HG02973 (cell line): ENCODE results near the gene EMP1.

Experiments
- ATAC-seq: cut with Tn5 transposase; IDR thresholded peaks from one replicate; pipeline ENCODE4 v1.9.1; 2021; ENCODE audit warnings: moderate library complexity; ENCODE audit not compliant: unreplicated experiment

Gene EMP1

GRCh38 chr12:13195785-13196129 is 769 bp upstream of the EMP1 start:
- no peak for ATAC-seq

- ATAC-seq, result no peak
Observed at GRCh38 chr12:13197032-13197431, 506 bp downstream of the EMP1 start.

- ATAC-seq, result no peak
Observed at GRCh38 chr12:13197526-13198143, 1.1 kb downstream of the EMP1 start.

- no peak for ATAC-seq
Observed at GRCh38 chr12:13198241-13198640, 1.7 kb downstream of the EMP1 start.

GRCh38 chr12:13198876-13199275 is 2.4 kb downstream of the EMP1 start:
- no peak for ATAC-seq

- no peak for ATAC-seq
Observed at GRCh38 chr12:13199592-13199991, 3.1 kb downstream of the EMP1 start.

GRCh38 chr12:13200841-13201240 is 4.3 kb downstream of the EMP1 start:
- ATAC-seq, result no peak

- ATAC-seq, result no peak
Observed at GRCh38 chr12:13203034-13203922, 6.8 kb downstream of the EMP1 start.

- no peak for ATAC-seq
Observed at GRCh38 chr12:13204428-13204827, 7.9 kb downstream of the EMP1 start.

- no peak for ATAC-seq
Observed at GRCh38 chr12:13205809-13206559, 9.5 kb downstream of the EMP1 start.

GRCh38 chr12:13206560-13206897 is 10.0 kb downstream of the EMP1 start:
- ATAC-seq, result no peak

GRCh38 chr12:13208533-13209435 is 12.3 kb downstream of the EMP1 start:
- no peak for ATAC-seq

- ATAC-seq, result no peak
Observed at GRCh38 chr12:13209436-13210235, 13.1 kb downstream of the EMP1 start.

- no peak for ATAC-seq
Observed at GRCh38 chr12:13210236-13211190, 14.0 kb downstream of the EMP1 start.

GRCh38 chr12:13211191-13211858 is 14.8 kb downstream of the EMP1 start:
- ATAC-seq, result no peak

GRCh38 chr12:13211859-13212664 is 15.5 kb downstream of the EMP1 start:
- no peak for ATAC-seq

- no peak for ATAC-seq
Observed at GRCh38 chr12:13215056-13215455, 18.5 kb downstream of the EMP1 start.

GRCh38 chr12:13218641-13219040 is 22.1 kb downstream of the EMP1 start:
- no peak for ATAC-seq
